Amygdala (tissue), 56 donors: ENCODE data around the gene RALGPS1.
"Not testable (repeated sequence)": the region's sequence is repeated elsewhere in the genome, so short reads cannot be mapped to it uniquely, and the experiment has no call there.

Source experiments
- DNase-seq, 56 donors: peaks; one replicate each; lab custom pipeline; 2025; lab: John Stamatoyannopoulos, UW

The RALGPS1 gene

DNA sequence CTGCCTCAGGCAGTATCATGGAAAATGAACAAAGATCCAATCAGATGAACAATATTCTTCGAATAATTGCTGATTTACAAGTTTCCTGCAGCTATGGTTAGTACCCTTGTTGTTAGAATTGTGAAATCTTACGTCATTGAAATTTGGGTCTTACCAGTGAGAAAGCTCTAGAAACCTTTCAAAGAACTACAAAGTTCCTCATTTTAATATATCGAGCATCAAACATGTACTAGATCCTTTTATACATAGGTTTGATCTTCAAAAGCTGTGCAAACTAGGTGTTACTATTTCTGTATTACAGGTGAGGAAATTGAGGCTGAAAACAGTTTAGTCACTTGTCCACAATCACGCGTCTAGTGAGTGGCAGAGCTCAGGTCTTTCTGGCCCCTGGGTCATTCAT is 251.5 kb downstream of the RALGPS1 start:
- no peak for DNase-seq

- DNase-seq = no peak
Measured at GRCh38 chr9:127166651-127167524, 252.3 kb downstream of the RALGPS1 start.

- DNase-seq = no peak
Measured at GRCh38 chr9:127167560-127168326, 253.2 kb downstream of the RALGPS1 start.

- DNase-seq = no peak
Measured at GRCh38 chr9:127168756-127169574, 254.4 kb downstream of the RALGPS1 start.

GRCh38 chr9:127169575-127169883 is 254.9 kb downstream of the RALGPS1 start:
- DNase-seq = no peak

DNA sequence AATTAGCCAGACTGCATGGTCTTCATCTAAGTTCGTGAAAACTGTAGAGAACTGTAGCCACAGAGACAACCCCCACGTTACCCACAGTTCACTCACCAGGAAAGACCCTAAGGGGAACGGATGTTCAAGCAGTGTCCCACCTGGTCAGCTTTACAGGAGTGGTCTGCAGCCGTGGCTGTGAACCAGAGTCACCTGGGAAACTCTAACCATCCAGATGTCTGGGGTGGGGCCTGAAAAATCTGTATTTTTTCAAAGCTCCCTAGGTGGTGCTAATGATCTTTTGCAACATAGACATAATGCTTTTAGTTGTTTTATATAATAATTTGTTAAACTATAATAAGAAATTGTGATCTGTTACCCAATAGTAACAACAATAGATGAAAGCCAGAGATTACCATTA is 255.5 kb downstream of the RALGPS1 start:
- DNase-seq = no peak

- no peak for DNase-seq
Measured at GRCh38 chr9:127170652-127171051, 256.1 kb downstream of the RALGPS1 start.

GRCh38 chr9:127171348-127171747 is 256.8 kb downstream of the RALGPS1 start:
- DNase-seq = not testable (repeated sequence)

- no peak for DNase-seq
Measured at GRCh38 chr9:127172066-127172707, 257.6 kb downstream of the RALGPS1 start.

DNA sequence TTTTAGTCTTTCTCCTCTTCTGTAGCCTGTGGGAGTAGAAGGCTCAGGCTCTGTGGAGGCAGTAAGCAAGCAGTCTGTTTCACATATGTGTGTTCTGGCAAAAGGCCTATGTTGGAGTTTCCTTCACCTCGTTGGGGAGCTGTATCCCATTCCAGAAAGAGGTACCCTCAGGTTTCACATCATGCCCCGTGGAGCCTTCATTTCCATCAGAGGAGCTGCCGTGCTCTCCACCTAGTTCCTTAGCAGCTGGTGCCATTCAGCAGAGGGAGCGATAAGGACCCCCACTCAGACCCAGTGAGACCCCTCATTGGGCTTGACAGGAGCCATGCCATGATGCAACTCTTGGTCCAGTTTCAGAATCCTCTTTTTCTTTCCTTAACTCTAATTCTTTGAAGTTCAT is 258.5 kb downstream of the RALGPS1 start:
- DNase-seq = no peak

- no peak for DNase-seq
Measured at GRCh38 chr9:127174386-127175318, 260.1 kb downstream of the RALGPS1 start.

DNA sequence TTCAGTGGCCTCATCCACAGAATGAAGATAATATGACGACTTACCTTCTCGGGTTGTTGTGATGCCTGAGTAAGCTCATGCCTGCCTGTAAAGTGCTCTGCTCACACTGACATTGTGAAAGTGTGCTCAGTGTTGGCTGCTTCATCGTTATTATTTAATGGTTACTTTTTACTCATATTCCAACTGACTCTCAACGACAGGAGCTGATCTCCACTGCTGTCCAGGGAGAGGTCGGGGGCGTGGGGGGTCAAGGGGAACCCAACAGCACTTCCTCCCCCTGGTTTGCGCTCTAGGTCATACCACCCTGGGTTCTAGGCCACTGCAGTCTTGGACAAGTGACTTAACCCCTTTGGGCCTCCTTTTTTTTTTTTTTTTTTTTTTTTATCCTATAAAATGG is 260.7 kb downstream of the RALGPS1 start:
- DNase-seq = no peak

- DNase-seq = no peak
Measured at GRCh38 chr9:127175764-127176163, 261.2 kb downstream of the RALGPS1 start.

GRCh38 chr9:127176631-127177030 is 262.0 kb downstream of the RALGPS1 start:
- no peak for DNase-seq

- no peak for DNase-seq
Measured at GRCh38 chr9:127177231-127177630, 262.6 kb downstream of the RALGPS1 start.

- no peak for DNase-seq
Measured at GRCh38 chr9:127177665-127178265, 263.2 kb downstream of the RALGPS1 start.

GRCh38 chr9:127178686-127179632 is 264.4 kb downstream of the RALGPS1 start:
- peak in 2 of 56 donors; percentile 8 to 19 for DNase-seq
